Measurements from ENCODE around the gene KIF5C. TPM values are rescaled to one million over a fixed set of nuclear protein-coding genes. Genes with fewer than 3 reads are reported as not detected.

KIF5C gene
- total and polyA plus RNA-seq, 7 donors = 0.22 to 1.1 (median 0.59) TPM

GRCh38 chr2:148948868-148949267, 73.8 kb downstream of the KIF5C start:
- H3K4me1 ChIP-seq = no peaks in the 10 kb centered on the region
- WGBS, 3 donors = 53 to 66% (median 61%) methylated on average over 5 of the region's 5 CpGs
- no peak for TF ChIP-seq CTCF (IDR thresholded peaks at IDR 0.05)
- no peak for ATAC-seq
- no peak overlapping the region for H3K4me3 ChIP-seq
- peaks cover 0 to 3% (median 0%) of the 10 kb centered on the region in 3 donors for H3K27me3 ChIP-seq (ENCODE audit: insufficient read depth in 3 of 3, low read length in 2 of 3)
- H3K36me3 ChIP-seq (ENCODE audit: insufficient read depth in 1 of 2, low read depth in 1 of 2) = no peaks in the 10 kb centered on the region
- no peak for DNase-seq
- H3K9me3 ChIP-seq = peaks cover 4% of the 10 kb centered on the region
- no peak overlapping the region for H3K27ac ChIP-seq
- intact Hi-C loops (cut with DNase I) = no loop called here

- H3K9me3 ChIP-seq = peaks cover 4% of the 10 kb centered on the region
- H3K4me3 ChIP-seq = no peak overlapping the region
- no peak overlapping the region for H3K27ac ChIP-seq
- WGBS, 3 donors = 74 to 82% (median 81%) methylated on average over 7 of the region's 7 CpGs
- no peaks in the 10 kb centered on the region for H3K36me3 ChIP-seq (ENCODE audit: insufficient read depth in 1 of 2, low read depth in 1 of 2)
- H3K4me1 ChIP-seq = no peaks in the 10 kb centered on the region
- ATAC-seq (no peak), DNase-seq (no peak)
- H3K27me3 ChIP-seq (ENCODE audit: insufficient read depth in 3 of 3, low read length in 2 of 3) = peaks cover 0 to 3% (median 0%) of the 10 kb centered on the region in 3 donors
- no peak for TF ChIP-seq CTCF (IDR thresholded peaks at IDR 0.05)
- intact Hi-C loops (cut with DNase I) = no loop called here
Measured at GRCh38 chr2:148949348-148949747, 74.3 kb downstream of the KIF5C start.

GRCh38 chr2:148952621-148953020, 77.6 kb downstream of the KIF5C start:
- H3K4me3 ChIP-seq = no peak overlapping the region
- H3K4me1 ChIP-seq = no peaks in the 10 kb centered on the region
- H3K36me3 ChIP-seq (ENCODE audit: insufficient read depth in 1 of 2, low read depth in 1 of 2) = no peaks in the 10 kb centered on the region
- H3K27me3 ChIP-seq (ENCODE audit: insufficient read depth in 3 of 3, low read length in 2 of 3) = peaks cover 0 to 3% (median 0%) of the 10 kb centered on the region in 3 donors
- DNase-seq (no peak), ATAC-seq (no peak)
- no peak for TF ChIP-seq CTCF (IDR thresholded peaks at IDR 0.05)
- H3K27ac ChIP-seq = no peak overlapping the region
- 67 to 80% (median 70%) methylated on average over 5 of the region's 5 CpGs for WGBS, 3 donors
- no peaks in the 10 kb centered on the region for H3K9me3 ChIP-seq
- intact Hi-C loops (cut with DNase I) = no loop called here

- no peak for TF ChIP-seq CTCF (IDR thresholded peaks at IDR 0.05)
- WGBS, 3 donors = 76 to 83% (median 78%) methylated on average over 6 of the region's 6 CpGs
- Histone ChIP-seq H3K27me3 (ENCODE audit: insufficient read depth in 3 of 3, low read length in 2 of 3) (peaks cover 0 to 3% (median 0%) of the 10 kb centered on the region in 3 donors), H3K36me3 (ENCODE audit: insufficient read depth in 1 of 2, low read depth in 1 of 2) (no peaks in the 10 kb centered on the region), H3K27ac (no peak overlapping the region), H3K9me3 (no peaks in the 10 kb centered on the region), H3K4me3 (no peak overlapping the region), H3K4me1 (no peaks in the 10 kb centered on the region)
- ATAC-seq (no peak), DNase-seq (no peak)
- intact Hi-C loops (cut with DNase I) = no loop called here
Measured at GRCh38 chr2:148953426-148953825, 78.4 kb downstream of the KIF5C start.

GRCh38 chr2:148954536-148954935, 79.5 kb downstream of the KIF5C start:
- intact Hi-C loops (cut with DNase I) = no loop called here
- 31 to 44% (median 44%) methylated on average over 3 of the region's 3 CpGs for WGBS, 3 donors
- Histone ChIP-seq H3K27me3 (ENCODE audit: insufficient read depth in 3 of 3, low read length in 2 of 3) (peaks cover 0 to 3% (median 0%) of the 10 kb centered on the region in 3 donors), H3K36me3 (ENCODE audit: insufficient read depth in 1 of 2, low read depth in 1 of 2) (no peaks in the 10 kb centered on the region), H3K4me1 (no peaks in the 10 kb centered on the region), H3K27ac (no peak overlapping the region), H3K9me3 (no peaks in the 10 kb centered on the region), H3K4me3 (no peak overlapping the region)
- DNase-seq (no peak), ATAC-seq (no peak)
- no peak for TF ChIP-seq CTCF (IDR thresholded peaks at IDR 0.05)

All from psoas muscle (tissue), 8 donors.